NCI-H146 (cell line): ENCODE measurements around the gene BCR.
"Not testable (repeated sequence)": the region's sequence is repeated elsewhere in the genome, so short reads cannot be mapped to it uniquely, and the experiment has no call there.

ENCODE experiments used
- DNase-seq: peaks from one replicate; lab custom pipeline; 2025; lab: John Stamatoyannopoulos, UW

The BCR gene

GRCh38 chr22:23316596-23316995 is 136.3 kb downstream of the BCR start:
- DNase-seq: not testable (repeated sequence)

GRCh38 chr22:23318316-23318715 is 138.0 kb downstream of the BCR start:
- not testable (repeated sequence) for DNase-seq

GRCh38 chr22:23322497-23323080 is 142.3 kb downstream of the BCR start:
- not testable (repeated sequence) for DNase-seq

DNA sequence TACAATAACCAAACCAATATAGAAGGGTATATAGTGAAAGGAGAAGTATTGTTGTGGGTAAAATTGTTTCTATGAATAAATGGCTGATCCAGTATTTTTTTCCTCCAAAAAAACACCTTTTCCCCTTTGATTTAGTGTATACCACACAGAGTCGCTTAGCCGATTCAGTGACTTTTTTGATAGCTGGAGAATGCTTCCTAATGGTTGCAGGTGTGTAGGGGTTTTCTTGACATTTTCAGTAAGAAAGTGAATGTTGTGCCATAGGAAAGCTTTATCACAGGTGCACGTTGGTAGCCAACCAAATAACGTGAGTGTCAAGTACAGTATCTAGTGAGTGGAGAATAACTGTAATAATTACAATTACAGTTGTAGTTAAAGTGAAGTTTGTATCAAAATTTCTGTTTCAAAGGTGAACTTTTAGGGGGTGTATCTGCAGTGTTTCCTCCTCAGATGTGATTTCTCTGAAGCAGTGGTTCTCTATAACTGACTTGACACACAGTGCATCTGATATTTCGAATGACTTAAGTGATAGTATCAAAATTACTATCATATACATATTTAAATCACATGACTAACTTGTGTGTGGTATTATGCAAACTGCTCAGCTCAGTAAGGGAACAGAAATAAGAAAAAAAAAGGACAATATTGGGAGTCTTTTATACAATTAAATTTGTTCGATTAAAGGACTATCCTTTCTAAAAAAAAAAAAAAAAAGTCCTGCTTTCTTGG is 143.8 kb downstream of the BCR start:
- DNase-seq: not testable (repeated sequence)

GRCh38 chr22:23325183-23325582 is 144.9 kb downstream of the BCR start:
- no peak for DNase-seq

GRCh38 chr22:23333822-23334221 is 153.5 kb downstream of the BCR start:
- not testable (repeated sequence) for DNase-seq

GRCh38 chr22:23337672-23338071 is 157.4 kb downstream of the BCR start:
- DNase-seq: not testable (repeated sequence)

DNA sequence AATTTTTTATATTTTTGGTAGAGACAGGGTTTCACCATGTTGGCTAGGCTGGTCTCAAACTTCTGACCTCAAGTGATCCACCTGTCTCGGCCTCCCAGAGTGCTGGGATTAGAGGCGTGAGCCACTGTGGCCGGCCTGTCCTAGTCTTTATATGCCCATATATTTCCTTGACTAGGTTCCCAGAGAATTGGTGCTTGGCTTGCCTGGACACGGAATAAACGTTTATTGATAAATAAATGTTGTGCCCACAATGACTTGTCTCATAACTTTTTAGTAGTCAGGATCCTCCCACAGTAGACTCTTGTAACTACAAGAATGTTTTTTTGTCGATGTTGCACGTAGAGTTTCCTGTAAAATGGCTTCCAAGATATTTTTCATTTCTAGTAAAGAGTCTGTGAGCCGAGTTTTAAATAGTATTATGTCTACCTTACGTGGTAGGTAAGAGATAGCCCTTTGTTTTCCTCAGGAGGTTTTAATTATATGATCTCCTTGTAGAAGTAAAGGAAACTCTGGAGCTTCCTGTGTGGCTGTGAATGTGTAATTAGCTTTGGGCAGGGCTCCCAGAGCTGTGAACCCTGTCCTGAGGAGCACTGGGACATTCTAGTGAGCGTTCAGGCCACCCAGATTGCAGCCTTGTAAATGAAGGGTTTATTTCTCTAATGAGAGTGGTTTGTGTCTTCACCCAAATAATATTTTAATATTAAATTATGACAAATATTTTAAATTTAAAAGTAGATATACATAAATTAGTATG is 161.8 kb downstream of the BCR start:
- DNase-seq: not testable (repeated sequence)

DNA sequence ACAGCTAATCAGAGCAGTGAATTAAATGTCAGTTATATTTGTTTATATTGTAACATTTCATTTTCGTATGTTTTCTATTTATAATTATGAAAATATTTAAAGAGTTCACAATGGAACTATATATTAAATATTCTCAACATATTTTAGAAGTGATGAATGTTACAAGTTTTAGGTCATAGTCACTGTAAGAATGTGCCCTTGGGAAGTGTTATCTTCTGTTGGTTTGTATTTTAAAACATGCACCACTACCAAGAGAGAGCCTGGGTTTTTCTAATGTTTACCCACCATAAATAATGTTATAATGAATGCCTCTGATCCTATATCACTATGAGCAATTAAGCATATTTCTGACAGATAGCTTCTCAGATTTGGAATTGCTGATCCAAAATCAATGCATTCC is 171.0 kb downstream of the BCR start:
- no peak for DNase-seq

DNA sequence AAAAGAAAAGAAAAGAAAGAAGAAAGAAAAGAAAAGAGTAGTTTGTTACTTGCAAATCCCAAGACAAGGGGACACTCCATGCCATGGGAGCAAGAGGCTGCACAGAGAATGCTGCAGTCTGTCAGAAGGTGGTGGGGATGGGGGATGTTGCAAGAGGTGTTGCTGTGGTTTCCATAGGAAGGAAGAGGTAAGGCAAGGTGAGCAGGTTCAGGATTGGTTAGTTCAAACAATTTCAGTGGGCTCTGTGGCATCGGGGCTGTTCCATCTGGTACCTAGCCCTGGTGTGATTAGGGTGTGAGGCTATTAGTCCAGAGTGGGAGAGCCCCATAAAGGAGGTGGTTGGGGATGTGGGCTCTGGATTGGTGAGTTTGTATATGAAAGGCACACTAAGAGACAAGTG is 172.7 kb downstream of the BCR start:
- no peak for DNase-seq

- DNase-seq: no peak
Observed at GRCh38 chr22:23353696-23354095, 173.4 kb downstream of the BCR start.

- no peak for DNase-seq
Observed at GRCh38 chr22:23356094-23356493, 175.8 kb downstream of the BCR start.

DNA sequence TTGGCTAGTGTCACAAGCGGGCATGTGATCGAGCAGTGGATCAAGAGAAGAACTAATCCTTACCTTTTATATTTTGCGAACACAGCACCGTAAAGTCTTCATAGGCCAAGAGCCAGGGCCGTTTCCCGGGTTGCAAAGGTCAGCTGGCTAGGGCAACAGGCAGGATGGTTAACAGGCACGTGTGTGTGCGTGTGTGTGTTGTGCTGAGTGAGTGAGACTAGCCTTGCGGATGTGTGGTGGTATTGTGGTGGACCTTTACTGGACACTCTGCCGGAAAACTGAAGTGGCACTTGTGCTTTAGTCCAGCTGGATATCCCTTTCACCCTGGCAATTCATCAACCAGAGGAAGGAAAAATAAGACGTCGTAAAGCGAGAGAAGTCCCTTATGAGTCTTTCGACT is 176.7 kb downstream of the BCR start:
- DNase-seq: no peak

GRCh38 chr22:23359583-23360123 is 179.3 kb downstream of the BCR start:
- no peak for DNase-seq

GRCh38 chr22:23361676-23362075 is 181.4 kb downstream of the BCR start:
- DNase-seq: no peak

GRCh38 chr22:23363683-23364082 is 183.4 kb downstream of the BCR start:
- DNase-seq: no peak

GRCh38 chr22:23364389-23364788 is 184.1 kb downstream of the BCR start:
- DNase-seq: no peak

DNA sequence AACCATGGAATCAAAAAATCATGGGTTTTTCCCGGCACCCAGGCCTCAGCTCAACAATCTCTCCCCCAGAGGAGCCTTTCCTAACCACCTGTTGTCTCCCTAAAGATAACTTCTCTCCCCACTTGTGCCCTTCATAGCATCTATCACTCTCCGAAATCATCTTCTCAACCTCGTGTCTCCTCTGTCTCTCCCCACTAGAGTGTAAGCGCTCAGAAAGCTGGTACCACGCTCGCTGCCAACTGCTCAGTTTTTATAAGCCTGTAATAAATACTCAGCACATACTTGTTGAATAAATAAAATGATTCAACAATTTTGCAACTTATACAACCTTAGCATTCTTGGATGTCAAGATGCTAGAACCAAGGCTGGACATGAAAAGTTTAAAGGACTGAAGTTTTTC is 185.2 kb downstream of the BCR start:
- DNase-seq: no peak

DNA sequence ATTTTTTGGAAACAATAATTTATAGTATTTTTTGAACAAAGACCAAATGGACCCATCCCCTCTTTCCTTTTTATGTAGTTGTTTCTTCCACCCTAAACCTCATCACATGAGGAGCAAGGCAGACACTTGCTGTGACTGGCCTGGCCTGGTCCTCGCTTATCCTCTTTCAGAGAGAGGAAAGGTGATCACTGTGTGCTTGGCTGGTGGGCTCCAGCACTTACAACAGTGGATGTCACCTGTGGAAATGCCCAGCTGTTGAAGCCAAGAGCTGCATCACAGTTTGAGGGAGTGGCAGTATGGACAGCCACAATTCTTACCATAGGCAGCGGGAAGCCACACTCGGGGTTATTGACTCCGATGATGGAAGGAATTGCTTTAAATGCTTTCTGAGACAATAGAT is 185.7 kb downstream of the BCR start:
- DNase-seq: no peak

DNA sequence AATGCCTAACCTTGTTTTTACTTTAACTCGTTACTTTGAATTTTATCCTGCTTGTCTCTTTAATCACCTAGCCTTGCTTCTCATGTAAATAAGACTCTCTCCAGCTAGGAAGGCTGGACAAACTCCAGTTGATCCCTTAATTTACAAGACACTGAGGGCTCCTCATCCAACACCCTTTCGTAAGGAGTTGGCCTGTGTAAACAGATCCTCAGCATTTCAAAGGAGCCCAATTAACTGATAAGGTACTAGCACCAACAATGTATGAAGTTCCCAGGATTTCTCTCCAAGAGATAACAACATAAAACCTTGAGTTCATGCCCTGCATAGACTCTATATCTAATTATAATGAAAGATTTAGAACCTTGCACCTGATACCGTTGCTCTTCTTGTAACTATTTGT is 186.9 kb downstream of the BCR start:
- not testable (repeated sequence) for DNase-seq
